Stimulated activated CD4-positive, alpha-beta T cell treated with anti-CD3 and anti-CD28 coated beads, Interleukin-12 subunit alpha, Interleukin-12 subunit beta, amount 100 ng/mL, for 24 hours (primary cell): Measurements from ENCODE around the gene TBPL2.
"Not testable (repeated sequence)": the region's sequence is repeated elsewhere in the genome, so short reads cannot be mapped to it uniquely, and the experiment has no call there.

Experiments
- DNase-seq, 2 experiments: peaks; one replicate each; pipeline ENCODE4 v3.0.0-alpha.2; 2020; ENCODE audit warnings: low read depth in 2 of 2

The TBPL2 gene

DNA sequence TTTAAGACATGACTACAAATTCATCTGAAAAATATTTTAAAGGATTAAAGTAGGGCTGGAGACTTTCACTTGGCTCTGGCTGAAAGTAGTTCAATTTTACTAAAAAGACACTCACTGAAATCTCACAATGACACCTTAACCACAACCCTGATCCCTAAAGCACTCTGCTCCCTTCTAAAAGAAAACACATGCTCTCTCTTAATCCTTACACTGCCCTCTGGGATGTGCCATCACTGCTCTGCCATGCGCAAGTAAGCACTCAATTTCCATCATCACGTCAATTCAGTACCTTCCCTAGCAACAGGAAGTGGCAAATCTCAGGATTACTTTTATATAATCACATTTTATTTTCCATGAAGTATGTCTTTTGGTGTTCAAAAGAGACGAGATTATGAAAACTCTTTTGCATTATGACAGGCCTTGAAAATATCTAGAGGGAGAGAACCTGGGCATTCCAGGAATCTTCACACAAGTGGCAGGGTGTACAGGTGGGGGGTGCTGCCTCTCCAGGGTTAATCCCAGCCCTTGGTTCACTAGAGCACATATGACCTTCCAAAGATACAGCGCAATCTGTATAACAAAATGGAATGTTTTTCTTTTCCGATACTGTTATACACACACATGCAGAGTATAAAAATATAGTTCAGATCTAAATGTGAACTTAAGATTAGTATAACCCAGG lies 36.1 kb downstream of the TBPL2 start:
- no peak for DNase-seq

DNA sequence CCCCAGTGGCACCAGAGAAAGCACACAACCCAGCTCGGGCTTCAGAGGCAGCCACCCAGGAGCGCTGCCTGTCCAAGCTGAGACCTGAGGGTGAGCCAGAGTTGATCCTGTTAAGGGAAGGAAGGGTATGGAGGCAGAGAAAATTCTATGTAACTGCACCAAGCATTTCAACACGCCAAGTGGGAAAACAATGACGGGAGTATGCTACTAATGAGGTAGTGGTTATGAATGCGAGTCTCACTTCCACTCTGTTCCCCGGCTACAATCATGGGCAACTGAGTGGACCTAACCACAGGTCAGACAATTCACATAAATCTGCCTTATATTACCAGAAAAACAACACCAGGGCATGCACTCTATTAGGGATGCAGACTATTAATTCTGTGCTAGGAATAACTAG lies 38.7 kb downstream of the TBPL2 start:
- DNase-seq, result no peak

DNA sequence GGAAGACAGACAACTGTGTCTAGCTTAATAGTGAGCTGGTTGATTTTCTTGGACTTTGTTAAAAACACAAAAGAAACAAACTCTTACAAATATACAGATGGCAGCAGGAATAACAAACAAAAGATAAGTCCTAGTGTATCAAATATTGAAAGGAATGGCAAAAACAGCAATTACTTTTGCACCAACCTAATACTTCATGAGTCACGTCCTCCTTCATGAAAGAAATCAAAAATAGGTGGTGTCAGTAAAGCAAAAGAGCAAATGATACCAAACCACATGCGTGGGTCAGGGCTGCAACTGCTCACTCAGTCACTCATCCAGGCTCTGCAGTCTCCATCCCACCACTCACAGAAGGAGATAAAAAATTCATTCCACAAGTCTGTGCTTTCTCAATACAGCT lies 40.6 kb downstream of the TBPL2 start:
- DNase-seq, result no peak

DNA sequence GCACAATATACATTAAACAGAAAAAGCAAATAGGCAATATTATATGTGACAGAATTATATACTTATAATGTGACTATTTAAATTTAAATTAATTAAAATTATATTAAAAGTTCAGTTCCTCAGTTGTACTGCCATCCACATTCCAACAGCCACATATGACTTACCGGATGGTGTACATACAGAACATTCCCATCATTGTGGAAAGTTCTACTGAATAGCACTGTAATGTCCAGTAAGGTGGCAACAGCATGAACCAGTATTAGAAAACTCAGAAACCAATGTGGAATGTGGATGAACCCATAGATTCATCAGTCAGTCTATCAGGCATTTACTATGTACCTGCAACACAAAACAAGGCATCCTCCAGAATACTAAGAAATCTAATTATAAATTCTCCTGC lies 41.2 kb downstream of the TBPL2 start:
- DNase-seq, result no peak

DNA sequence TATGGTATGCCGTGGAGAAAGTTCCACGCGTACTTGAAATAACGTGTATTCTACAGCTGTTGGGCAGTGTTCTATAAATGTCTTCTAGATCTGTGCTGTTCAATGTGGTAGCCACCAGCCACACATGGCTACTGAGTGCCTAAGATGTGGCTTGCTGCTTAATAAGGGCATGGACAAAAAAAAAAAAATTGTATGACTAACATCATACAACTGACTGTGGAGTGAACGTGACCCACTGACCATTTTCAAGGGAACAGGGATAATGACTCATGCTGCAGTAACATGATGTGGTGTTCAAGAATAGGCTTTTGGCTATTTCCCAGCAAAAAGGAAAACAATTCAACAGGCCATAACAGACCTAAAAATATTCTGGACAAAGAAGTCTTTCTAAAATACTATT lies 41.7 kb downstream of the TBPL2 start:
- no peak for DNase-seq

DNA sequence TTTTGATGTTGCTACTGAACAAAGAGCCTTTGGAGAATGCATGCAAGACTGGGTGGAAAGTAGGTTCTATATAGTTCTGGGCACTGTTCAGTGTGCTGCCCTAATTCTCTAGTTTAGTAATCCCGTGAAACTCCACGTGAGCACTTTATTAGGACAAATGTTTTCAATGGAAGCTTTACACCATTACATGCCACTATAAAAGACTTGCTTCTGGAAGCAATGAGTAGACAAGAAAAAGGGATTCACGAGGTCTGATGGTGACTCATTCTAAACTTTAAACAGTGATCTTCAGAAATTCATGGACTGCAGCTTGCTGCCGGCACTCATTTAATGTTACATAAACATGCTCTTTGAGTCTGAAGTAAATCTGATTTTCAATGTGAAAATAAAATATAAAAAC lies 51.1 kb downstream of the TBPL2 start:
- DNase-seq, result no peak

DNA sequence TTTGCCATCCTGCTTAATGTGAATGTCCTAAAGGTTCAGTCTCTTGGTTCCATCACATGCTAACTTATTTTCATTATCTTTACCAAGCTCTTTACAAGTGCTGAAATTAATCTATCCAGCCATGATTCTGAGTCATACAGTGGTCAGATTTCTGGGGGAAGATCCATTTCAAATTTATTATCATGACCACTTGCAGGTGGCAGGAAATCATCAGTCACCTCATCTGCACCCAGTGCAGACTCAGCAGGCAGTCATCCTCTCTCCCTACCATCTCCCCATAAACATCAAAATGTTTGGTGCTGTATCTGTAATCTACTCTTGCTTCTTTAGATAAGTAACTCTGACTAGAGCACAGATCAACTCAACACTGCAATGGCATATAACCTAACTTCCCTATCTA lies 52.3 kb downstream of the TBPL2 start:
- DNase-seq, result no peak

DNA sequence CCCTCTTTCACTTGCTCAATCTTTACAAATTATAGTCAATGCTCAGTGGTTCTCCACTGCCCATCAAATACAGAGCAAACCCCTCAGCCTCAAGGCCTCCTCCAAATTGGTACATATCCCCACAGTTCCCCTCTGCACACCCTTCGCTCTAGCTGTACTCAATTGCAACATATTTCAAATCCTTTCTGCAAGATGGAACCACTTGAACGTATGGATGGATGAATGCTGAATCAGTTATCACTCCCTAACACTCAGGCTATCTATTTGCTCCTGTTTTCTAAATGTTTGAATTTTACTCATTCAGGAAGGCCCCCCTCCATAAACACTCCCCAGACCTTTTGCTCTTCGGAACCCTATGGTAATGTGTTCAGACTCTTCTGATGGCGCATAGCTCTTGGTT lies 53.3 kb downstream of the TBPL2 start:
- no peak for DNase-seq

DNA sequence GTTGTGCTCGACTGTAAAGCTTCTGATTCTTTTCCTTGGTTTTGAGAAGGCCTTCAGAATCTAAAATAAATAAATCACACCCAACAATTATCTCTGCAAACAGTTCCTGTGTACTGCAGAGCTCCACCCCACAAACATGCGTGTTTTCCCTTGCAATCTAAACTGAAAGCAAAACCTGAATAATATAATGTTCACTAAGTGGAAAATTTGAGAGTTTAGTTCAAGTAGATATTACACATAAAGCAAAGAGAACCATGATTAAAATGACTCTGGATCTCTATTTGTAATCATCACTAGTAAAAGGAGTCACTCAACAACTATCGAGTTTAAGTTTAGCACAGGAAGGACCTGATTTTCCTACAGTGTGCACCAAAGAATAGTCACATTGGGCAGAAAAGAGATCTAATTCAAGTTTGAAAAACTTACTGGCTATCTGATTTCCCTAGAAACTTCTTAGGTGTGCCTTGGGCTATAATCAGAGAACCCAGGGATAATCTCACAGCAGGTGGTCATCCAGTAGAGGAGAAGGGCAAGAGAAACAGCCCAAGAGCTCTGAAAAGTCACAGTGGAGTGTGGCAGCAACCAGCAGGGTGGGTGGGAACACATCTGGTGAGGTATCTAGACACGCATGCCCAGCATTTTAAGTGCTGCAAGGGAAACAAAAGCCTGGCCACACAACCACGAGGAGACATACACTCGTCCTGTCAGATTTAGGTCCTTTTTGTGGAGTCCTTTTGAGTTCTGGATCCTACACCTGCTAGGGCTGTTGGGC lies 54.2 kb downstream of the TBPL2 start:
- no peak for DNase-seq

DNA sequence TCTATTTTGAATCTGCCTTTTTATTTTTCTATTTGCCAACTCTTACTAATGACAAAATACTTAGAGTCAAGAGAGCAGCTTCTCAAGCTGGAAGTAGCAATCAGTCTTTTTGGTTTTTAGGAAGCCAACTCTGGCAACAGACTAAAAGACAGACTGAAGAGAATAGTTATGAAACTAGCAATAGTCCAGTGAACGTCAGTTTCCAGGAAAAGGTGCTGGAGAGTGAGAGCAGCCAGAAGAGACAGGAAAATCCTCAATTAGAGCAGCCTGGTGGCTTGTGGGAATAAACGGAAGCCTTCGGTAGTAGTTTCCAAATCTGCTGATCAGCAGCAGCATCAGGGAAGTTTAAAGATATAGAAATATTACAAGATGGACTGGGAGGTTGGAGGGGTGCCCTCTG lies 55.9 kb downstream of the TBPL2 start:
- DNase-seq, result no peak

DNA sequence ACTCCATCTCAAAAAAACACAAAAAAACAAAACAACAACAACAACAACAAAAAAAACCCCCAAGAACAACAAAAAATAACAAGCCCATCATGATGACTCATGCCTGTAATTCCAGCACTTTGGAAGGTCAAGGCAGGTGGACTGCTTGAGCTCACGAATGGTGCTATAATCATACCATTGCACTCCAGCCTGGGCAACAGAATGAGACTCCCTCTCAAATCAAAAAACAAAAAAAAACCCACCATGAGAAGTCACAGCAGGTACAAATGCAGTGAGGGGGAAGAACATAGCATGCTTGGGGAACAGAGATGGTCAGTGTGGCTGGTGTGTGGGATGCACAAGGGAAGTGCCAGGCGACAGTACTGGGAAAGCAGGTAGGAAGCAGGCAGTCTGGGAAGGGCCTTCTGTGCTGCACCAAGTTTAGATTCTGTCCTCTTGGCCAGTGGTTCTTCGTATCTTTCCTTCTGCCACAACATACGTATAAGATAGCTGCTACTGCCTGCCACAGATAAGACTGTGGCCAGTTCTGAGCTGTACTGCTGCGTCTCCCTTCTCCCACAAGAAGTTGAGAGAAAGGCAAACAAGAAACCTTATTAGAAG lies 56.8 kb downstream of the TBPL2 start:
- DNase-seq, result no peak

DNA sequence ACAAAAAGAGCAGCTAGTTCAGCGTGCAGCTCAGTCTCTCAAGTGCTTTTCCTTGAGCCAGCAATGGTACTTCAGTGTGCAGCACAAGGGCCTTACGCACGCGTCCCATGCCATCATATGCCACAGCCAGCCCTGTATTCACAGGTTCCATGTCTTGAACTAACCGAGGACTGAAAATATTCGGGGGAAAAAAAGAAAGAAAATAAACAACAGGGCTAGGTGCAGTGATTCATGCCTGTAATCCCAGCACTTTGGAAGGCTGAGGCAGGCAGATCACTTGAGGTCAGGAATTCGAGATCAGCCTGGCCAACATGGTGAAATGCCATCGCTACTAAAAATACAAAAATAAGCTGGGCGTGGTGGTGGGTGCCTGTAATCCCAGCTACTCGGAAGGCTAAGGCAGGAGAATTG lies 57.4 kb downstream of the TBPL2 start:
- not testable (repeated sequence) for DNase-seq

DNA sequence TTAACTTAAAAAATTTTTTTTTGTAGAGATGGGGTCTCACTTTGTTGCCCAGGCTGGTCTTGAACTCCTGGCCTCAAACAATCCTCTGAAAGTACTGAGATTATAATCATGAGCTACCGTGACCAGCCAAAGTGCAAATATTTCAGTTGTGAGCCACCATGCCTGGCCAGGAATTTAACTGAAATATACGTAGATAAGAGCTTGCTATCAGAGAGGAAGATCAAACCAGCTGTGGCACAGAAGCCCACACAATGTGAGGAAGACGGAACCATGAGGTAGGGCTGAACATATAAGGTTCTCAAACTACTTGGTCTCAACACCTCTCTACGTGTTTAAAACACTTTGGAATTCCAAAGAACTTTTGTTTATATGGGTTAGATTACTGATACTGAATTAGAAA lies 57.9 kb downstream of the TBPL2 start:
- DNase-seq, result no peak

DNA sequence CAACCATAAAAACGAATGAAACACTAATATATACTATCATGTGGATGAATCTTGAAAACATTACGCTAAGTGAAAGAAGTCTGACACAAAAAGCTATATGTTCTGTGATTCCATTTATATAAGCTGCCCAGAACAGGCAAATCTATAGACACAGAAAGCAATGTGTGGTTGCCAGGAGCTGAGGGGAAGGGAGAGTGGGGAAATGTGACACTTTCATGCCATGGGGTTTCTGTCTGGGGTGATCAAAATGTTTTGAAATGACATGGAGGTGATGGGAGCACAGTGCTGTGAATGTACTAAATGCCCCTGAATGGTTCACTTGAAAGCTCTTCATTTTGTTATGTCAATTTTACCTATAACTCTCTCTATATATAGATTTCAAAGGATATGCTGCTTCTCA lies 58.9 kb downstream of the TBPL2 start:
- no peak for DNase-seq

DNA sequence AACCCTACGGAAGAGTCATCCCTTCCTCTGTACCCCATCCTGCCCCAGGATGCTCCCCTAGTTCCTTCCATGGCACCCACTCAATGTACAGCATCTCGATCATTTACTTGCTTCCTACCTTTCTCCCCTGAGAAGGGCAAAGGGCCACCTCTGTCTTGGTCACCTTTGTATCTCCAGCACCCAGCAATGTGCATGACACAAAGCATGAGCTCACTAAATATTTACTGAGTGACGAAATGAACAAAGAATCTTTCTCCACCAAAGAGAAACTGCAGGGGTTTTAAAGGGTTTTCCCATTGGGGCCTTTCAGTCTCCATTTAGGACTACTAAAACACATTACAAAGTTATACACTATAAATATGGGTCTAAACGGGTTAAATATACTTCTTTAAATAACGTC lies 59.4 kb downstream of the TBPL2 start:
- DNase-seq, result no peak

DNA sequence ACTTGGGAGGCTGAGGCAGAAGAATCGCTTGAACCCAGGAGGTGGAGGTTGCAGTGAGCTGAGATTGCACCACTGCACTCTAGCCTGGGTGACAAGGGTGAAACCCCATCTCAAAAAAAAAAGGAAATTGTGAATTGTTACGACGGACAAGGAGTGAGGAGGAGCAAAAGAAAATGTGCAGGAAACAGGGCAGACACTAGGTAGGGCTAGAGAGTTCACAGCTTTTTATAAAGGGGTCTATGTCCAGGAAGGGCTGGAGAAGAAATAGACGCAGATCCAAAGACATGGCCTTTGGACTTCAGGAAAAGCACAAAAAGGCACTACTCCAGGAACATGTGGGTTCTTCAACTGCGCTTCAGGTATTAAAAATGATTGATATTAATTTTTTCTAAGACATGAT lies 63.2 kb downstream of the TBPL2 start:
- no peak for DNase-seq

DNA sequence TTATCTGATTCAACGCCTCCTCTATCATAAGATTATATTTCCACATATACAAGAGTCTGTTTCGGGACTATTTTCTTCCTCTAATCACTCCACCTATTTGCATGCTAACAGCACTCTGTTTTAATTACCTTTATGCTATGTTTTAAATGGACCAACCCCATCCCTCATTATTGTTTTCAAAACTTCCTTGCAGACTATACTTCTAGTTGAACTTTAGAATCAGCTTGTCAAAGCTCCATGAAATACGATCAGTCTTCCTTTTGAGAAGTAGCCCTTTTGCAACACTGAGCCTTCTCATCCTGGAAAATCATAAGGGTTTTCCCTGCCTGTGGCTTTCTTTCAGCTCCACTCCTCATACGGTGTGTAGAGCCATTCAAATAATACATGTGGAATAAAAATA lies 65.6 kb downstream of the TBPL2 start:
- DNase-seq, result no peak

DNA sequence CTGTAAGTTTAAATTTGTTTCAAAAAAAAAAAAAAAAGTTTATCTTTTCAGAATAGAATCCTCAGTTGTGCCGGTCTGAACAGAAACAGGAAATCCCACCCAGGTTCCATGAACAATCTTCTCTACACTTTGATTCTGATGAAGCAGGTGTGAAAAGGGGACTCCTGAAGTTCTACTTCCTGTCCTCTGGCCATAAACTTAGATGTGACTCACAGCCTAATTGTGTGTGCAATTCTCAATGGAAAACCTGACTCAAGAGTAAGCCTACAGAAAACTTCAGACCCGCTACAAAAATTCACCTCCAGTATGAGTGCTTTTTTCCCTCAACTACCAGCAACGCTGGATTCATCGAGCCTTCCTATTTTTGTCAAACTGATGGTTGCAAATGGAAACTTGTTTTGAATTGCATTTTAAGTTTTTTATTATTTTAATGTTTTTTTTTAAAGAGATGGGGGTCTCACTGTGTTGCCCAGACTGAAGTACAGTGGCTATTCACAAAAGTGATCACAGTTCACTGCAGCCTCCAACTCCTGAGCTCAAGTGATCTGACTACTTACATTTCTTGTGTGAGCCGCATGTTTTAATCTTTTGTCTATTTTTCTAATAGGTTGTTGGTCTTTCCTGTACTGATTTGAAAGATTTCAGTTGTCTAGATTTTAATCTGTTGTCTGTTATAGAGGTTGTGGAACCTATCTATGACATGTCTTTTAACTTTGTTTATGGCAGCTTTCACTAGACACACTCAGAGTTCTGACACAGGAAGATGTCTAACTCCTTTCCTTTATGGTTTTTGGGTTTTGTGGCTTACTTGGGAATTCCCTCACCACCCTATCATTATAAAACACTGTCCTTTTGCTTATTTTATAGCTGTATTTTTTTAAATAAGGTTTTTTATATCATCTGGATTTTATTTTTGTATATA lies 66.4 kb downstream of the TBPL2 start:
- no peak for DNase-seq

DNA sequence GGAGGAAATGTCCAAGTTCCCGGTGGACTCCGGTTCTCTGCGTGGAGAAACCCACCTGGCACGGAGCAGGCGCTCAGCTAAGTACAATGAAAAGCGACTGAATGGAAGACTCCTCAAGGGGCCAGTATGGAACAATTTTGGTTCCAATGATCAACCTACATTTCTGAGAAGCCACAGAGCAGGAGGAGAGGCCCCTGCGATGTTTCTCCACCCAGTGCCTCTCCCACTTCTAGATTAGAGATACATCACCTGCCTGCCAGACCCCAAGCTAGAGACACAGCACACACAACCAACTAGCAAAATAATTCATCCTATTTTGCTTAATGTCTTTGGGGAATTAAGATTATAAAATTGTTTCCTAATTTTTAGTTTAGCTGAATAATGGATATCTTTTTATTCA lies 67.6 kb downstream of the TBPL2 start:
- no peak for DNase-seq

DNA sequence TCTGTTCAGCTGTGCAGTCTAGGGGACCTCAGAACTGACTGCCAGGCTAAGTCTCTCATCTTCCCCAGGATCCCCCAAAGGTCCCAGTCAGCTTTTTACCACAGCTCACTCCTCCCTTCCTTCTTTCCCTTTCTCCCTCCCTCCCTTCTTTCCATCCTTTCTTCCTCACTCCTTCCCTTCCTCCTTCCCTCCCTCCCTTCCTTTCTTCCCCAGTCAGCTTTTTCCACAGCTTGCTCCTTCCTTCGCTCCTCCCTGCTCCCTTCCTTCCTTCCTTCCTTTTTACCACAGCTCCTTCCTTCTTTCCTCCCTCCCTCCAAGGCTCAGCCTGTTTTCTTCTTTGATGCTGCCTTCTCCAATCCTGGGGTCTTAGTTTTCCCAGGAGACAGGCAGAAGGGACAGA lies 68.0 kb downstream of the TBPL2 start:
- no peak for DNase-seq

DNA sequence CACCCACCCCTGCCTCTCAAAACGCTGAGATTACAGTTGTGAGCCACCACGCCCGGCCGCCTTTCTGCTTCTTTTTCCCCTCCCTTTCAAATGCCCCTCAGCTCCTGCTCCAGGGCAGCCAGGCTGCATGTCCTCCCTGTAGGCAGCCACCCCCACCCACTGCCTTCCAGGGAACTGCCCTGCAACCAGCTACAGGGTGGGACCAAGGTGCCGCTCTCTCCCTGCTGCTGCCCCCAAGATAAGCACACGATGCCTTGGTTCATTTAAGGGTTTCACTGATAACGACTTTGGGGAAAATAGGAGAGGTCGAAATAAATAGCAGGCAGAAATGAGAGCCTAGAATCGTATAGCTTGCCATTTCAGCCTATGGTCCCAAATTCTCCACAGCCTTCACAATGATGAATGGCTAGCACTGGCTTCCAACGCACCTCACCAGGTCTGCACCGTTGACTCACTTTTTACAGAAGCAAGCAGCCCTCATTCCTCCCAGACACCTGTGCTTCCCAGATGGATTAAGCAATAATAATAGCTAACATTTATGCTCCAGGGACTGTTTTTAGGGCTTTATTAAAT lies 69.4 kb downstream of the TBPL2 start:
- no peak for DNase-seq

DNA sequence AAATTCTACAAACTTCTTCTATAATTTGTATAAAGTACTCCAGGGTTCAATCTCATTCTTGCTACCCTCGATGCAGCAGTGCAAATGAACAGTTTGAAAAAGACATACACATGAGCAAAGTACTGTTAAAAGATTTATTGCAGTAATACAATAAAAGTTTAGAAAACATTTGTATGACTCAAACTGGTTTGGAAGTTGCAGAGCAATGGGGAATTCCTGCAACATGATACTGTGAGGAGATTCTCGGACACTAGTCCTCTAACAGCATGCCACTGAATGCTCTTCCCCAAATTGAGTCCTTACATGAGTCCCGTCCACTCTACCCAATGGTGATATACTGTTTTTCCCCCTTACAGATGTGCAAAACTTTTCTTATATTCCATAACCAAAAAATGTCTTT lies 74.1 kb downstream of the TBPL2 start:
- no peak for DNase-seq
